GM12878 (cell line): ENCODE results near the gene ACTR2. TPM values are rescaled to one million over a fixed set of nuclear protein-coding genes. Genes with fewer than 3 reads are reported as not detected.

Experiments used
- ATAC-seq: fragments of 200-7000 bp; cut with Tn5 transposase; 3 replicates; pipeline ENCODE4 v1.9.1; 2020; ENCODE audit warnings: mild to moderate bottlenecking, moderate library complexity
- BruUV-seq: library from RNA; stranded (reverse); fragments of 400-500 nt; replicated peaks from 2 replicates; lab custom pipeline; 2021; lab: Mats Ljungman, UMichigan
- CTCF ChIA-PET: fragments of 300-600 bp; sonication (Branson Sonifier 250); formaldehyde crosslinking; extraction: SDS; loops from one replicate; lab custom pipeline; 2021; ENCODE audit warnings: inconsistent platforms; lab: Yijun Ruan, JAX
- POLR2A ChIA-PET: fragments of 350-600 bp; formaldehyde crosslinking; extraction: SDS; loops from one replicate; lab custom pipeline; 2021; ENCODE audit warnings: inconsistent platforms; lab: Charles Lee
- RAD21 ChIA-PET: fragments of 300-600 bp; sonication (Branson Sonifier 250); formaldehyde crosslinking; loops from one replicate; lab custom pipeline; 2023; ENCODE audit warnings: antibody characterized with exemption; ENCODE audit not compliant: unreplicated experiment; lab: Charles Lee
- SMC1A ChIA-PET: fragments of 300-600 bp; sonication (Branson Sonifier 250); formaldehyde crosslinking; loops from one replicate; lab custom pipeline; 2023; ENCODE audit not compliant: unreplicated experiment, uncharacterized antibody; lab: Charles Lee
- DNase-seq: peaks from one replicate; pipeline ENCODE4 v3.0.0-alpha.2; 2011; ENCODE audit warnings: low read depth, low spot score
- FAIRE-seq: peaks from 3 replicates; lab custom pipeline; 2011; peaks lifted over from hg19 to GRCh38; lab: Jason Lieb, UNC
- H2AFZ ChIP-seq: 2 replicates; pipeline ENCODE4 v1.6.0; 2011; ENCODE audit warnings: low read depth, low read length, control low read depth; ENCODE audit not compliant: control insufficient read depth
- H3K27ac ChIP-seq: 2 replicates; pipeline ENCODE4 v1.5.1; 2011; ENCODE audit warnings: control low read depth; ENCODE audit not compliant: control insufficient read depth, insufficient read depth
- H3K27me3 ChIP-seq, 2 experiments: replicated peaks in 1 of 2; 2 replicates each; pipeline versions ENCODE4 v1.6.0 to v1.6.1; 2011; ENCODE audit warnings: low read length in 1 of 2; ENCODE audit not compliant: control insufficient read depth in 2 of 2, insufficient read depth in 2 of 2
- H3K36me3 ChIP-seq, 2 experiments: 2 replicates each; pipeline ENCODE4 v1.5.1; 2011; ENCODE audit warnings: low read length in 1 of 2; ENCODE audit not compliant: control insufficient read depth in 2 of 2, insufficient read depth in 2 of 2
- H3K4me1 ChIP-seq: 2 replicates; pipeline ENCODE4 v1.6.1; 2011; ENCODE audit warnings: mild to moderate bottlenecking, low read length, moderate library complexity, mixed read lengths; ENCODE audit not compliant: control insufficient read depth, insufficient read depth
- H3K4me2 ChIP-seq: 2 replicates; pipeline ENCODE4 v1.6.0; 2011; ENCODE audit warnings: control low read depth; ENCODE audit not compliant: control insufficient read depth, insufficient read depth
- H3K4me3 ChIP-seq: fragments of 200-600 bp; sonication (generic); 2 replicates; pipeline ENCODE4 v1.5.1; 2016
- H3K79me2 ChIP-seq: 2 replicates; pipeline ENCODE4 v1.6.0; 2011; ENCODE audit warnings: low read length; ENCODE audit not compliant: control insufficient read depth, insufficient read depth
- H3K9ac ChIP-seq: 2 replicates; pipeline ENCODE4 v1.8.0; 2011; ENCODE audit warnings: low read length, control low read depth, mixed read lengths; ENCODE audit not compliant: control insufficient read depth, insufficient read depth
- H3K9me3 ChIP-seq: replicated peaks from 3 replicates; pipeline ENCODE4 v1.5.1; 2011; ENCODE audit warnings: mild to moderate bottlenecking, low read length; ENCODE audit not compliant: control insufficient read depth, insufficient read depth
- H4K20me1 ChIP-seq: 2 replicates; pipeline ENCODE4 v1.6.0; 2011; ENCODE audit not compliant: control insufficient read depth, insufficient read depth
- BRCA1 ChIP-seq: IDR thresholded peaks from 2 replicates; pipeline ENCODE4 v1.6.1; 2011; ENCODE audit warnings: low read depth, low read length, improper control_type of control experiment
- EZH2 ChIP-seq: IDR thresholded peaks from 2 replicates; pipeline ENCODE4 v1.6.1; 2012; ENCODE audit warnings: low read depth, mild to moderate bottlenecking, control low read depth, inconsistent platforms, low read length, borderline replicate concordance; ENCODE audit not compliant: control insufficient read depth
- HDGF ChIP-seq: fragments of 450-650 bp; IDR thresholded peaks from 2 replicates; pipeline ENCODE4 v1.6.1; 2016; ENCODE audit warnings: antibody characterized with exemption
- IKZF2 ChIP-seq, 2 experiments: fragments of 450-650 bp; IDR thresholded peaks; 2 replicates each; pipeline ENCODE4 v1.6.1; 2017; ENCODE audit warnings: mild to moderate bottlenecking in 2 of 2, moderate library complexity in 2 of 2
- JUNB ChIP-seq: IDR thresholded peaks from 2 replicates; pipeline ENCODE4 v1.6.1; 2016; ENCODE audit warnings: antibody characterized with exemption, mild to moderate bottlenecking
- KAT2A ChIP-seq: conservative IDR thresholded peaks from 2 replicates; pipeline ENCODE4 v1.6.1; 2011; ENCODE audit warnings: low read depth, low read length; ENCODE audit not compliant: control insufficient read depth
- LARP7 ChIP-seq: fragments of 450-650 bp; IDR thresholded peaks from 2 replicates; pipeline ENCODE4 v1.6.1; 2017; ENCODE audit warnings: mild to moderate bottlenecking
- MAX ChIP-seq: IDR thresholded peaks from 2 replicates; pipeline ENCODE4 v1.6.1; 2012; ENCODE audit warnings: low read depth, low read length, improper control_type of control experiment
- MYC ChIP-seq: IDR thresholded peaks from 2 replicates; pipeline ENCODE4 v1.6.1; 2011; ENCODE audit warnings: mild to moderate bottlenecking, low read length, moderate library complexity, inconsistent platforms; ENCODE audit not compliant: insufficient read depth, insufficient replicate concordance, insufficient read length, severe bottlenecking
- NFYB ChIP-seq: IDR thresholded peaks from 2 replicates; pipeline ENCODE4 v1.6.1; 2011; ENCODE audit warnings: low read depth, mild to moderate bottlenecking, low read length, improper control_type of control experiment, moderate library complexity; ENCODE audit not compliant: insufficient read depth
- PAX8 ChIP-seq: fragments of 450-650 bp; IDR thresholded peaks from 2 replicates; pipeline ENCODE4 v1.6.1; 2017; ENCODE audit warnings: mild to moderate bottlenecking, moderate library complexity
- RELB ChIP-seq: fragments of 450-650 bp; IDR thresholded peaks from 2 replicates; pipeline ENCODE4 v1.6.1; 2017; ENCODE audit warnings: low read depth, mild to moderate bottlenecking, moderate library complexity
- SMAD1 ChIP-seq: fragments of 450-650 bp; IDR thresholded peaks from 2 replicates; pipeline ENCODE4 v1.6.1; 2018; ENCODE audit warnings: mild to moderate bottlenecking, low read depth; ENCODE audit not compliant: partially characterized antibody
- TAF1 ChIP-seq: IDR thresholded peaks from 2 replicates; pipeline ENCODE4 v1.6.1; 2011; ENCODE audit warnings: mild to moderate bottlenecking, low read depth, low read length, borderline replicate concordance
- WRNIP1 ChIP-seq: IDR thresholded peaks from 2 replicates; pipeline ENCODE4 v1.6.1; 2011; ENCODE audit warnings: low read depth, low read length, improper control_type of control experiment, borderline replicate concordance
- YY1 ChIP-seq: IDR thresholded peaks from 2 replicates; pipeline ENCODE4 v1.6.1; 2011; ENCODE audit warnings: low read depth, mild to moderate bottlenecking, low read length
- ZSCAN29 ChIP-seq: fragments of 450-650 bp; IDR thresholded peaks from 2 replicates; pipeline ENCODE4 v1.6.1; 2017; ENCODE audit warnings: mild to moderate bottlenecking, moderate library complexity
- WGBS: methylation state at CpG from one replicate; pipeline ENCODE4 v1.1.6; 2016; ENCODE audit warnings: low lambda C conversion rate; ENCODE audit not compliant: insufficient replicate concordance, insufficient coverage; ENCODE audit errors: missing lambda C conversion rate; 5-methylcytosine and 5-hydroxymethylcytosine counted together
- in situ Hi-C: fragments of 300-500 bp; cut with MboI; formaldehyde crosslinking; loops from 9 replicates; pipeline ENCODE4 v1.14.3; 2018; ENCODE audit warnings: mixed read lengths
- intact Hi-C: fragments of 100-400 bp; cut with micrococcal nuclease; formaldehyde crosslinking; loops from one replicate; pipeline ENCODE4 v1.14.2; 2022; ENCODE audit not compliant: unreplicated experiment
- polyA plus RNA-seq, 11 experiments: library from polyadenylated mRNA; depleted of rRNA in 4 of 11; unstranded in 6 of 11; stranded (reverse) in 5 of 11; fragments of >200 nt; fragmentation: Nextera tagmentation in 4 of 11; fragmentation: Illumina TruSeq in 1 of 11; extraction: Ambion mirVana in 4 of 11; extraction: Trizol in 1 of 11; gene quantifications; 1 replicate in 1 of 11; 2 replicates in 10 of 11; pipeline versions ENCODE4 v1.2.1 to v1.2.3, GENCODE V29; 2011 to 2016; ENCODE audit warnings: inconsistent platforms in 2 of 11, missing spikeins in 2 of 11, low read depth in 1 of 11
- total RNA-seq, 4 experiments: library from RNA; depleted of rRNA in 3 of 4; stranded (reverse); fragments of >200 nt in 3 of 4; fragmentation: Illumina TruSeq in 1 of 4; extraction: Trizol in 1 of 4; gene quantifications; 2 replicates each; pipeline versions ENCODE4 v1.2.1 to v1.2.3, GENCODE V29; 2013 to 2021
- TF ChIP-seq, protein P1 (sequence below): IDR thresholded peaks from 2 replicates; pipeline ENCODE4 v1.6.1; 2012; ENCODE audit warnings: improper control_type of control experiment, low read depth, low read length; ENCODE audit not compliant: insufficient replicate concordance

Gene ACTR2
- total and polyA plus RNA-seq, 10 of the 15 experiments (the other 5 are each of a cell fraction or from before 2014, with no cell fraction given) = 94.2 to 401 (median 195) TPM

DNA sequence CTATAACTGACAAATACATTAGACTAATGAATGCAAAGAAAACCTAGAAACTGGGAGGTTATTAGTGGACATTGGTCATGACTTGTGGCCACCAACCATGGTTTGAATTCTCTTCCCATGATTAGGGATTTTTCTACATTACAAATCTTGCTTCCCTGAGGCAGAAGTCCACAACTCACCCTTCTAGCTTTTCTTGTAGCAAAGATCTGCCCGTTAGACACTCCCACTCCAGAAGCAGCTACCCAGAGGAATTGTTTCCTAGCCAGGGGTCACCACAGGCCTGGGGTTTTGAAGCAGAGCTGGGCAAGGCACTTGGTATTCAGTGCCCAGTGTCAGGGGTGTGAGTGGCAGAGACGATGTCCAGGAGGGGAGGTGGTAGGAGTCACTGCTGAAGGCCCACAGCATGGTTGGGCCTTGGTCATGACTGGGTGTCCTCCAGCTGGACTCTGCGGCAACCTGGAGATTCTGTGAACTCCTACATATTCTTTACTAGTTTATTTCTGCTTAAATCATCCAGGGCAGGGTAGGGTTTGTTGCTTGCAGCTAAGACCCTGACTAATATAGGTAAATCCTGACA lies 54.9 kb downstream of the ACTR2 start:
- no peak overlapping the region for H3K9ac ChIP-seq
- SMC1A ChIA-PET = interaction anchor here (1.2 to 1.7 kb wide), 4 partner anchors 12 to 88 kb away, joined by 3 to 7 read pairs (median 4); no protein-coding TSS in a partner anchor
- RAD21 ChIA-PET = interaction anchor here (0.6 to 1.0 kb wide), 2 partner anchors 70 to 146 kb away, joined by 3 to 4 read pairs; no protein-coding TSS in a partner anchor
- CTCF ChIA-PET = interaction anchor here (1.4 to 2.8 kb wide), 3 partner anchors 10 to 40 kb away, joined by 3 to 8 read pairs (median 3); no protein-coding TSS in a partner anchor
- intact Hi-C loops = no loop called here
- no peak overlapping the region for H3K27ac ChIP-seq
- DNase-seq (no peak), ATAC-seq (no peak), FAIRE-seq (no peak)
- H3K9me3 ChIP-seq = no peaks in the 10 kb centered on the region
- 56% methylated on average over 3 of the region's 3 CpGs for WGBS
- POLR2A ChIA-PET = interaction anchor here (1.1 to 1.5 kb wide), 2 partner anchors 44 to 45 kb away, joined by 3 read pairs; no protein-coding TSS in a partner anchor
- no TSS peak for BruUV-seq
- no peak overlapping the region for H3K4me3 ChIP-seq
- in situ Hi-C loops = no loop called here
- no peaks in the 10 kb centered on the region for H3K27me3 ChIP-seq
- H4K20me1 ChIP-seq = no peaks in the 10 kb centered on the region
- no peak overlapping the region for H2AFZ ChIP-seq
- no peaks in the 10 kb centered on the region for H3K79me2 ChIP-seq
- no peaks in the 10 kb centered on the region for H3K36me3 ChIP-seq
- no peaks in the 10 kb centered on the region for H3K4me1 ChIP-seq
- H3K4me2 ChIP-seq = no peak overlapping the region
- TF ChIP-seq RELB (no peak), PAX8 (no peak), LARP7 (no peak), SMAD1 (no peak), ZSCAN29 (no peak), MAX (no peak), BRCA1 (no peak), IKZF2 (IDR thresholded peaks at IDR 0.05) (no peak), NFYB (no peak), EZH2 (no peak), MYC (no peak), YY1 (no peak), WRNIP1 (no peak), KAT2A (no peak), JUNB (no peak), HDGF (no peak), TAF1 (no peak)
- TF ChIP-seq, protein P1, sequence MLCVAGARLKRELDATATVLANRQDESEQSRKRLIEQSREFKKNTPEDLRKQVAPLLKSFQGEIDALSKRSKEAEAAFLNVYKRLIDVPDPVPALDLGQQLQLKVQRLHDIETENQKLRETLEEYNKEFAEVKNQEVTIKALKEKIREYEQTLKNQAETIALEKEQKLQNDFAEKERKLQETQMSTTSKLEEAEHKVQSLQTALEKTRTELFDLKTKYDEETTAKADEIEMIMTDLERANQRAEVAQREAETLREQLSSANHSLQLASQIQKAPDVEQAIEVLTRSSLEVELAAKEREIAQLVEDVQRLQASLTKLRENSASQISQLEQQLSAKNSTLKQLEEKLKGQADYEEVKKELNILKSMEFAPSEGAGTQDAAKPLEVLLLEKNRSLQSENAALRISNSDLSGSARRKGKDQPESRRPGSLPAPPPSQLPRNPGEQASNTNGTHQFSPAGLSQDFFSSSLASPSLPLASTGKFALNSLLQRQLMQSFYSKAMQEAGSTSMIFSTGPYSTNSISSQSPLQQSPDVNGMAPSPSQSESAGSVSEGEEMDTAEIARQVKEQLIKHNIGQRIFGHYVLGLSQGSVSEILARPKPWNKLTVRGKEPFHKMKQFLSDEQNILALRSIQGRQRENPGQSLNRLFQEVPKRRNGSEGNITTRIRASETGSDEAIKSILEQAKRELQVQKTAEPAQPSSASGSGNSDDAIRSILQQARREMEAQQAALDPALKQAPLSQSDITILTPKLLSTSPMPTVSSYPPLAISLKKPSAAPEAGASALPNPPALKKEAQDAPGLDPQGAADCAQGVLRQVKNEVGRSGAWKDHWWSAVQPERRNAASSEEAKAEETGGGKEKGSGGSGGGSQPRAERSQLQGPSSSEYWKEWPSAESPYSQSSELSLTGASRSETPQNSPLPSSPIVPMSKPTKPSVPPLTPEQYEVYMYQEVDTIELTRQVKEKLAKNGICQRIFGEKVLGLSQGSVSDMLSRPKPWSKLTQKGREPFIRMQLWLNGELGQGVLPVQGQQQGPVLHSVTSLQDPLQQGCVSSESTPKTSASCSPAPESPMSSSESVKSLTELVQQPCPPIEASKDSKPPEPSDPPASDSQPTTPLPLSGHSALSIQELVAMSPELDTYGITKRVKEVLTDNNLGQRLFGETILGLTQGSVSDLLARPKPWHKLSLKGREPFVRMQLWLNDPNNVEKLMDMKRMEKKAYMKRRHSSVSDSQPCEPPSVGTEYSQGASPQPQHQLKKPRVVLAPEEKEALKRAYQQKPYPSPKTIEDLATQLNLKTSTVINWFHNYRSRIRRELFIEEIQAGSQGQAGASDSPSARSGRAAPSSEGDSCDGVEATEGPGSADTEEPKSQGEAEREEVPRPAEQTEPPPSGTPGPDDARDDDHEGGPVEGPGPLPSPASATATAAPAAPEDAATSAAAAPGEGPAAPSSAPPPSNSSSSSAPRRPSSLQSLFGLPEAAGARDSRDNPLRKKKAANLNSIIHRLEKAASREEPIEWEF = no peak
